Measurements from ENCODE around the gene APC. TPM values are rescaled to one million over a fixed set of nuclear protein-coding genes. Genes with fewer than 3 reads are reported as not detected.

Gene APC
- total RNA-seq, 1 donor from 2014 or later, result 39.5 TPM

DNA sequence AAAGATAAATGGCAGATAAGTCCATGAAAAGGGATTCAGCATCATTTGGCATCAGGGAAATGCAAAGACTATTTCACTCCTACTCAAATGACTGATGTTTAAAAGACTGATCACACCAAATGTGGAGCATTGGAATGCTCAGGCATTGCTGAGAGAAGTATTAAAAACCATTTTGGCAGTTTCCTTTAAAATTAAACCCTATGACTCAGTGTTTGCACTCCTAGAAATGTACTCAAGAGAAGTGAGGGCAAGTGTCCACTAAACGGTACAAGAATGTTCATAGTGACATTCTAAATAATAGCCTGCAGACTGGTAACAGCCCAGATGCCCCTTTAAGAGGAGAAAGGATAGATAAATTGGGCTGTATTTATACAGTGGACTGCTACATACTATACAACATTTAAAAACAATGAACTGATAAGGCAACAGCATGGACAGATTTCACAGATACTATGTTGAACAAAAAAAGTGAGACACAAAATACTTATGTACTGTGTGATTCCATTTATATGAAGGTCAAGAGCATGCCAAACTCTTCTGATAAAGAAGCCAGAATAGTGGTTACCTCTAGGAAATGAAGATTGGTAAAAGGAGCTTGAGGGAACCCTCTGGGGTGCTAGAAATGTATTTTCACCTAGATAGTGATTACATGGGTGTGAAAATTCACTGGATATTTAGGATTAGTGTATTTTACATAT, 24.6 kb downstream of the APC start:
- intact Hi-C loops (cut with DNase I), result no loop called here
- DNase-seq (ENCODE audit: low spot score), result no peak

DNA sequence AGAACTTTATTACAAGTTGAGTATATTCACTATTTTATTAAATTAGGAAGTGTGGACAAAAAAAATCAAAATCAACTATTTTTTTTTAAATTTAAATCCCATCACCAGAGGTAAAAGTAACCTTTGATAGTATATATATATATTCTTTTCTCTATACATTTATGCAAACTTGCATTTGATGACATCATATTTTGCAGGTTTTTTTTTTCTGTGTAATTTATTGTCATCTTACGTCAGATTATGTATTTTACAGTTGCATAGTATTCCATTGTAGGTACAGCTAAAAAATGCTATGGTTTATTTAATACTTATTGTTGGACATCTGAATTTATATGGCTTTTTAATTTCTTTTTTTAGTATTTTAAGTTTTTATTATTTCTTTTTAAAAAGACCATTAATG, 25.5 kb downstream of the APC start:
- intact Hi-C loops (cut with DNase I), result no loop called here
- no peak for DNase-seq (ENCODE audit: low spot score)

DNA sequence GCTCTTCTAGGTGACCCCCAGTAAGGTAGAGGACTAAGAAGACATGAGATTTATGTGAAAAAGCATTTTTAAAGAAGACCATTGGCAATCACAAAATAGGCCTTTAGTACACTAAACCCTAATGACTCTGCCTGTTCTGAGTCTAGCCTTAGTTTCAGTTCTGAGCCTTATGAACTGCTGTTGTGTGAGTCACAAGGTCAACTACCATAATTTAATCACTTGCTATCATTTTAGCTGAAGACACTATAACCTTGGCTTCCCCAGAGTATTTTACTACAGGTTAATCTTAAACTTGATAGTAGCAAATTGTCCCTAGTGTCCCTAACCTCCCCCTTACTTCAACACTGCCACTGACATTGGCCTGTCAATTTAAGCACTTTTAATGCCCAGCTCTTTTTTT, 34.4 kb downstream of the APC start:
- intact Hi-C loops (cut with DNase I), result no loop called here
- no peak for DNase-seq (ENCODE audit: low spot score)

DNA sequence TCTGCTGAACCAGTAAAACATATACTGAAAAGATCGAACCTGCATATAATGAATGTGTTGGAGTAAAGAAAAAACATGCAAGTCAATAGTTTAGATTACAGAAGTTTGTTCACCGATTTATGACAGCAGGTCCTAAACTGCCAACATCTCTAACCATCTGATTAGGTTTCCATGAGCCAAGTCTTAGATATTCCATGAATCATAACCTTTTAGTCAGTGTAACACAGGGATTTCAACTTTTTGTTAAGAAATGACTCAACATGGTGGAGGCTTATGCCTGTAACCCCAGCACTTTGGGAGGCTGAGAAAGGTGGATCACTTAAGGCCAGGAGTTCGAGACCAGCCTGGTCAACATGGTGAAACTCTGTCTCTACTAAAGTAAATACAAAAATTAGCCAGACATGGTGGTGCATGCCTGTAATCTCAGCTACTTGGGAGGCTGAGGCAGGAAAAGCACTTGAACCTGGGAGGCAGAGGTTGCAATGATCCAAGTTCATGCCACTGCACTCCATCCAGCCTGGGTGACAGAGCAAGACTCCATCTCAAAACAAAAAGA, 38.7 kb downstream of the APC start:
- DNase-seq (ENCODE audit: low spot score), result no peak
- intact Hi-C loops (cut with DNase I), result no loop called here

DNA sequence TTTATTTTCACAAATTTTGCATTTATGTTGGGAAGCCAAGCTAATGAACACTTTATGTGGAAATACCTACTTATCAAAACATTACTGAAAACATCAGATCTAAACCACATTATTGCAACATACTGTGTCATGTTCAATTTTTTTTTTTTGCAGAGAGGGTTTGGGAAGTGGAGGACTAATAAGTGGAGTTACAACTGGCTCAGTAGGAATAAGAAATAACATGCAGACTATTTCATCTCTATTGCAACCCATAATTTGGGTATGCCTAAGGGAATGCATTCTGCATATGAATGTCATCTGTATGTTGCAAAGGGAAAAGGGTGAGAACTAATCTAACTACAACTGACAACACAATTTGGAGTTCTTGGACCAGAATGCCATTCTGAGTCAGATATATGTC, 41.8 kb downstream of the APC start:
- intact Hi-C loops (cut with DNase I), result no loop called here
- DNase-seq (ENCODE audit: low spot score), result no peak

DNA sequence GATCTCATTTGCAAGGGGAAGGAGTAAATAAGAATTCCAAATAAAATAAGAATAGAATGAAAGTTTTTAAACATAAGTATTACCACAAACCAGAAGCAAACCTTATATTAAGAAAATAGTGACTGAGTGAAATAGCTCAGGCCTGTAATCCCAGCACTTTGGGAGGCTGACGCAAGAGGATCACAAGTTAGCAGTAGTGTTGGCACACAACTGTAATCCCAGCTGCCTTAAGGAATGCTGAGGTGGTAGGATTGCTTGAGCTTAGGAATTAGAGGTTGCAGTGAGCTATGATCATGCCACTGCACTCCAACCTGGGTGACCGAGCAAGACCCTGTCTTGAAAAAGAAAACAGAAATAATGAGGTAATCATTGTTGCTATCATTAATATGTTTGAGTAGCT, 47.0 kb downstream of the APC start:
- intact Hi-C loops (cut with DNase I), result no loop called here
- DNase-seq (ENCODE audit: low spot score), result no peak

DNA sequence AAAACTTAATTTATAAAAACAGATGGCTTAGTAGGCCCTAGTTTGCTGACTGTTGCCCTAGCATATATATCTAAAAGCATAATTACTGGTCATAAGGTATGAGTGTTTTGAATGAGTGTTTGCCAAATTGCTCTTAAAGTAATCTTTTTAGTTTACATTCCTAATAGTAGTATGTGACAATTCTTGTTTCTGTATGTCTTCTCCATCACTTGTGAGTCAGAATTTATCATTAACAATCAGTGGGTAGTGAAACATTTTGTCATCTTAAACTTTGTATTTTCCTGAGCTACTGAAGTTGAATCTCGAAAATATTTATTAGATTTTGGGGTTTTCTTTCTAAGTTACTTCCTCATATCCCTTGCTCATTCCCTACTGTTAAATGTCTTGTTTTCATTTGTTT, 49.6 kb downstream of the APC start:
- intact Hi-C loops (cut with DNase I), result no loop called here
- DNase-seq (ENCODE audit: low spot score), result no peak

DNA sequence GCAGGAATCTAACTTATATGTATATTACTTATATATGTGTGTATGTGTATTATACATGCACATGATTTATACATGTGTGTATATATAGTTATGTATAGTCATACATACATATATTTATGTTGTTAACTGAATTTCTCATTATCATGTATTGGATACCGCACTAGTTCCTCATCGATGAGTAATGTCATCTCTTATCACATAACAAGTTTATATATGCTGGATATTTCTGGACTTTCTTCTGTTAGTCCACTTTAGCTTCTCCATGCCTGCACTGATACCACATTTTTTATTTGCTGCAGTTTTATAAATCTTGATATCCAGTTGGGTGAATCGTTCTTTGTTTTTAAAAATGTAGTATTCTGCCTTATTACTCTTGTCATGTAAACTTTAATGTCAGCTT, 50.2 kb downstream of the APC start:
- intact Hi-C loops (cut with DNase I), result no loop called here
- no peak for DNase-seq (ENCODE audit: low spot score)

DNA sequence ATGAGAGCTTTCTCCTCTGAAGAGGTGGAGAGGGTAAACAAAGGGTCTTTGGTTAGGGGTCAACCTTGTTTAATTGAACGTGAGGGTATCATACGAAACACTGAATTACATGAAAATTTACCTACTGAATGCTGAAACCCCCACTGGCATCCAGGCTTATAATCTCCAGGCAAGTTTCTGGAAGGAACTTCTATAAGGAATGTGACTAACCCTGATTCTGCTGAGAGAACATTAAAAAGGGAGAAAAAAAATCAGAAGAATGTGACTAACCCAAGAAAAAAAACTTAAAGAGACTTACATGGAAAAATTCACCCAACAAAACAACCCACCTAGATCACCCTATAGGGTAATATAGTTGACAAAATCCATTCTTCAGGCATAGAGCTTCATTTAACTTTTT, 55.5 kb downstream of the APC start:
- no peak for DNase-seq (ENCODE audit: low spot score)
- intact Hi-C loops (cut with DNase I), result no loop called here

DNA sequence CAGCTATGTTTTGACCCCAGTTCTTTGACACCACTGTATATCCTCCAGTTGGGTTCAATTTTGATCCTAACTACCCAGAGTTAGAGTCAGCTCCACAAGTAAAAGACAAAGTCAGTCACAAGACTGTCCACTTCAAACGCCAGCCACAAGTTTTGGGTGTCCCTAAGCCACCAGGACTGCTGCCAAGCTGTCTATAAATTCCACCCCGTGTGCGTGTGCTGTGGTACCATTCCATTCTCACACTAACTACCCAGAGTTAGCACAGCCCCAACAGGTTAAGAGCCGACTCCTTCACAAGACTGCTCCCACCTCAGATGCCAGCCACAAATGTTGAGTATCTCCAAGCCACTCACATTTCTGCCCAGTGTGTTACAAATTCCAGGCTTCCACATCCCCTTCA, 56.7 kb downstream of the APC start:
- DNase-seq (ENCODE audit: low spot score), result no peak
- intact Hi-C loops (cut with DNase I), result no loop called here

DNA sequence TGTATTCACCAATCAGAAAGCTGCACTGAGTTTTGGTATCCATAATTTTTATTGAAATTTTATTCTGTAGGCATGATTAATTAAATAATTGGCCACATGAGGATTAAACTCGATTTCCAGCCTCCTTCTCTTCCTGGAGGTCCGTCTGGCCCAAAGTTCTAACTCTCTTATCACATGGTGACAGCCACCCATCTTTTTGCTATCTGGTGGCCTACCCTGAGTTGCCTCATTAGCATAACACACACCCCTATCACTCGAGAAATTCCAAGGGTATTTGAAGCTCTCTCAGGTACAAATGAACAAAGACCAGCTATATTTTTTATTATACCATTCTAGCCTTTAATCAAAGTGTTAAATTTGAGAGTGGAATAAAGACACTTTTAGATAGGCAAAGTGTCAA, 57.7 kb downstream of the APC start:
- intact Hi-C loops (cut with DNase I), result no loop called here
- no peak for DNase-seq (ENCODE audit: low spot score)

DNA sequence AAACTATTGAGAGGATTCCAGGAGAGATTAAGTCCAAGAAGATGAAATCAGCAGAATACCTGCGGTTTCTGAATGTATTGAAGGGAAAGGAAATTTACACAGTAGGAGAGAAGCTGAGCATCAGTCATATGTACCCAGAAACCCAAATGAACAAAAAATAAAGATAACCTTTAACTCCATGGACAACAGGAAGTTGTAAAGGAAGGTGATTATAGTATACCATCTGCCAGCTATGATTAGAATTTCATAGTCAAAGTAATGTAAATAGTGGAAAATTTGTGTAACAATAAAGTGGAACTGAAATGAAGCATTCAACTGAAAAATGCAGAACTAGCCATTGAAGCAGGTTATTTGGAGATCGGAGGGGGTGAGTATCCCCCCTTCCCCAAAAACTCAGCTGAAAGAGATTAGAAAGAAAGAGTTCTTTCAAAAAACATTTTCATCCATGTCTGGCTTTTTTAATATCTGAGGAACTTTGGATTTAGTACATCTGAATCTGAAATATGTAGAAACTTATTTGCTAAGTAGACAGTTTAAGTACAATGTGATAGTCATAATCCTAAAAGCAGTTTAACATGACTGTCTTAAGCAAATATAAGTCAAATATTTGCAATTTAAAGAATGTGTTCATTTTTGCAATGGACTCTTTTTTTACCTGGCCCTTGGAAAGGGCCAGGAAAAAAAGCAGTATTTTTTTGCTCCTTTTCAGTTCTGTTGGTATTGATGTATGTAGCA, 58.4 kb downstream of the APC start:
- intact Hi-C loops (cut with DNase I), result no loop called here
- DNase-seq (ENCODE audit: low spot score), result no peak

DNA sequence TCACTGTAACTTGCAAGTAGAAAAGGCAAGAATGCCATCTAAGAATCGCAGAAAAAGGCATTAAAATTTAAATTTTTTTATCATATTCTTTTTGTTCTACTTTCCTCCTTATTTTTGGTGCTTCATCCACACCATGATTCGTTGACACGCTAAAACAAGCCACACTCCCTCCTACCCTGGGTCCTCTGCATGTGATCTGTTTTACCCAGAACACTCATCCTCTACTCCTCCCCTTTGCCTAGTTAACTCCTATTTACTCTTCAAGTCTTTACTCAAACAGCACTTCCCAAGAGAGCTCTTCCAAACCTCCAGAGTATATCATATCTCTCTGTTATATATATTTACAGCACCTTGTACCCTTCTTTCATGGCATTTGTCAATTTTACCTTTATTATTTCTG, 62.0 kb downstream of the APC start:
- no peak for DNase-seq (ENCODE audit: low spot score)

DNA sequence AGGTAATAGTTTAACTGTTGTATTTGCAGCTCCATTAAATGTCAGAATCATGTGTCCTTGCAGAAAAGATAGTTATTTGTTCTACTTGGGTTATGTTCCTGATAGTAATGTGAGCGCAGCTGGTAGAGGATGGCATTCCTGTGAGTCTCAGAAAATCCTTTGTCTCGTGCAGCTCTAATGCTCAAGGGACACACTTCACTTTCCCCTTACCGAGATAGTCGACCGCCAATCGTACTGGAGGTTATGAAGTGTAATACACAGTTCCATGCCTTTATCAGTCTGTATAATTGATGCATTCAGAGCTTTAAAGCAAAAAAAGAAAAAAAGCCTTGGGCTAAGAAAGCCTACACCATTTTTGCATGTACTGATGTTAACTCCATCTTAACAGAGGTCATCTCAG, 63.2 kb downstream of the APC start:
- DNase-seq (ENCODE audit: low spot score), result no peak
- intact Hi-C loops (cut with DNase I), result no loop called here

More for the DNA sequence above, 62.0 kb downstream of the APC start:
- intact Hi-C loops (cut with DNase I), result no loop called here

DNA sequence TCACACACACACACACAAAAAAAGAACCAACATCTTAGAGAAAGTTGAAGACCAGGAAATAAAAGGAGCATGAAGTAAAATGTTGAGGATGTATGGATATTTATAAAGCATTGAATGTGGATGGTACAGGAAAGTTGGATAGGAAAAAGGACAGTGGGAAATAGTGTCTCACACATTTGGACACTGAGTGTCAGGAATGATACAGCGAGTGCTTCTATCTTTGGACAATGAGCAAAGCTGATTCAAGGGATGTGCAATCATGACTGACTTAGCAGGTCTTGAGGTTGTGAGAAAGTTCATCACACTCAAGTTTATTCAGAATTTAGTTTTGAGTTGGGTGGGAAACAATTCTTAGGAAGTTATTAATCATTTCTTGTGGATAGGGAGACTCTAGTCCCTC, 73.3 kb downstream of the APC start:
- no peak for DNase-seq (ENCODE audit: low spot score)

DNA sequence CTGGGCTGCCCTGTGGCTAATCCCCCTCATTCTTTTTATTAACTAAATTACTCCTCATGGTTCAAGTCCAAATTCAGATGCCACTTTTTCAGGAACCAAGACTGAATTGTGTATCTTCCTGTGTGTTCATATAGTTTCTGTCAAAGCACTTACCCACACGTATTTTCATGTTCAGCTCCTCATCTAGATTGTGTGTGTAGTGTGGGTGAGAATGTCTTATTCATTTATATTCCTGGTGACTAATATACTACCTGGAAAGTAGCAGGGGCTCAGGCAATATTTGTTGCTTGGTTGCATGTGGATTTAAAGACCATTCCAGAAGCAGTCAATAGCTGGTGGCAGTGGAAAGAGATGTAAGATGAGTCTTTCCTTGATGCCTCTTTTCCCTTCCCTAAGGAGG, 74.9 kb downstream of the APC start:
- intact Hi-C loops (cut with DNase I), result no loop called here
- no peak for DNase-seq (ENCODE audit: low spot score)

More for the DNA sequence above, 73.3 kb downstream of the APC start:
- intact Hi-C loops (cut with DNase I), result no loop called here

DNA sequence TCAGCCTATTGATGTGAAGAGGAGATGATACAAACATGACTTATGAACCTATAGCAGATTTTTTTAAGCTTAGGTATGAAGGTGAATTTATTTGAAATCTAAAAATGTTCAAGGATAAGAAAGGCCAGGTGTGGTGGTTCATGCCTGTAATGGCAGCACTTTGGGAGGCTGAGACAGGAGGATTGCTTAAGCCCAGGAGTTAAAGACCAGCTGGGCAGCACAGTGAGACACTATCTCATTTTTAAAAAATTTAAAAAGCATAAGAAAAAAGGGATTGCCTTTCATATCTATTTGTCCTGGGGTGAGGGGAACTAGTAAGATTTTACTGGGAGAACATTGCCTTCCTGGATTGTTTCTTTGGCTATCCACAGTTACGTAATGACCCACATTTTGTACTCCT, 82.6 kb downstream of the APC start:
- intact Hi-C loops (cut with DNase I), result no loop called here
- no peak for DNase-seq (ENCODE audit: low spot score)

DNA sequence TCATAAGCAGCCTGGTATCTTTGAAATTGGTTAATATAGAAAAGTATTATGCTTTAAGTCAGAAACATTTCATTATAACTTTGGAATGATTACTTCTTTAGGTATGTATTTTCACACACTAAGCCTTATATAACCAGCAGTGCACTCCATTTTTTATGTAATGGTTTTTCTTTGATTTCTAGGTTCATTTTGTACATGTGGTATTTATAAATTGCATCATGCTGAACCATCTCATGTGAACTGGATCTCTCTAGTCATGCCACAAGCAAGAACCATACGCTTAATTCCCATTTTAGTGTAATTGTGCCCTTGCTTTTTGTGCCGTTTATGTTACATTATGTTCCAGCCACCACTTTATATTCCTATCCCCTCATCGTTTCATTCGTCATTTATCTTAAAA, 84.8 kb downstream of the APC start:
- intact Hi-C loops (cut with DNase I), result no loop called here
- DNase-seq (ENCODE audit: low spot score), result no peak

DNA sequence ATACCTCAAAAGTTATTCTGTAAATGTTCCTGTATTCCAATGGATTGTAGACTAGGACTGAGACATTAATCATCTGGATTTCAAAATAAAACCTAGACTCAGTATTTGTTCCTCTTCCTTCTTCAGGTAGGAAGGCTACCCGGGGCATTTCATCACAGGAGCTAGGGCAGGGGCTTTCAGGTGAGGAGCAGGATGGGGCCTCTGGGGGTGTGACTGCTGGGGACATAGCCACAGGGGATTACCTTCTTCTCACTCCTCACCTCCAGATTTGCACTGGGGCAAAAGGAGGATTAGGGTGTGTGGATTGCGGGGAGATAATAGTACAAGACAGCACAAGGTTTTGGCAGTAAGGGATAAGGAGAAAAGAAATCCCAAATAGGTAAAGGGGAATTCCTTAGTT, 85.5 kb downstream of the APC start:
- no peak for DNase-seq (ENCODE audit: low spot score)

DNA sequence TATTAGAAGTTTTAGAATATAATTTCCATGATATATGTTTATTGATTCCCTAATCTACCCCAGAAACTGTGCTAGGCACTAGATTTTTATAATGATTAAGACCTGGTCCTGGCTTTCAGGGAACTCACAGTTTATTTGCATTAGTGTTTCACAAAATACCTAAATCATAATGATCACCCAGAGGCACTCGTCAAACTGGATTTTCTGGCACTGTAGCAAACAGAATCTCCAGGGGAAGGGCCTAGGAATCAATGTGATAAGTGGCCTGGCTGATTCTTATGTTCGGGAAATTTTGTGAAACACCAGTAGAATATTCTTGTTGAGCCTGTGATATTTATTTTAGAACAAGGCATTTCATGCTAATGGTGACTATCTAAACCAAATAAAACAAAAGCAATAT, 86.0 kb downstream of the APC start:
- intact Hi-C loops (cut with DNase I), result no loop called here
- no peak for DNase-seq (ENCODE audit: low spot score)

More for the DNA sequence above, 85.5 kb downstream of the APC start:
- intact Hi-C loops (cut with DNase I), result no loop called here

DNA sequence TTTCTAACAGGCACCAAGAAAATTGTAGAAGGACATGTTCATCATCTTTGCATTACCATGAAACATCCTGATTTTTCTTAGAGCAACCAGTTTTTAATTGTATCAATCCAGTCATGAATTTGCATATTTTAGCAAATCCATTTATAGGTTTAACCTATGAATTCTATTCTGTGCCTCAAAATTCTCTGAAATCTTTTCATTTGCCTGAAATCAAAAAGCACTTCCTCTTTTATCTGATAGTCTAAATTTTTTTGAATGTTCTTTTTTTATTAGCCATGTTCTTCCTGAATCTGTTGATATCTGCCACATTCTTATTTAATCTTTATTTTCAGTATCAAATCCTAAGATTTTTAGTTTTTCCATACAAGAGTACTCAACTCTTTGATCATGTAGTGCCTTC, 86.5 kb downstream of the APC start:
- no peak for DNase-seq (ENCODE audit: low spot score)
- intact Hi-C loops (cut with DNase I), result no loop called here

Data from cardiac septum (tissue), 1 donor.